ENCODE data around the gene SLC12A4.

SLC12A4 gene

DNA sequence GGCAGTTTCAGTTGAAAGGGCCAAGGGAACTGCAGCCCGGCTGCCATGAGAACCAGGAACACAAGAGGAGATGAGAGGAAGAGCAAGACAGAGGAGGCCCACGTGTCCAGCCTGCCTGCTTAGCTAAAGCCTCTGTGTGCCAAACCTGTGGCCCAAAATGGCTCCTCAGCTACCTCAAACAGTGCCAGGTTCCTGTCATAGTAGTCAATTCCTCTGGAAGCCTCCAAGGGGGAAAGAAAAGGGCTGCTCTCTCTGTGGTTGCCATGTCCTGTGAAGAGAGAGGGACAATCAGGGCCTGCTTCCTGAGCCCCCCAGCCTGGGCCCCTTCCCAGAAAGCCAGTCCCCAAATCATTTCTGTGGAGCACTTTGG, 5.2 kb downstream of the SLC12A4 start:
- Histone ChIP-seq H3K9me3 (ENCODE audit: control insufficient read depth, low read length) (no peaks in the 10 kb centered on the region), H3K27ac (ENCODE audit: insufficient read depth, low read length, poor library complexity, severe bottlenecking) (no peak overlapping the region), H3K4me3 (ENCODE audit: insufficient read depth, low read depth, low read length, poor library complexity, severe bottlenecking) (no peak overlapping the region), H3K4me1 (ENCODE audit: control insufficient read depth, insufficient read depth, low read length, poor library complexity, severe bottlenecking) (peaks cover 14% of the 10 kb centered on the region), H3K27me3 (replicated peaks; ENCODE audit: control insufficient read depth, insufficient read depth, low read length, poor library complexity, severe bottlenecking) (no peaks in the 10 kb centered on the region), H3K36me3 (ENCODE audit: control insufficient read depth, insufficient read depth, low read length) (peaks cover 7% of the 10 kb centered on the region)
- no peak for DNase-seq

DNA sequence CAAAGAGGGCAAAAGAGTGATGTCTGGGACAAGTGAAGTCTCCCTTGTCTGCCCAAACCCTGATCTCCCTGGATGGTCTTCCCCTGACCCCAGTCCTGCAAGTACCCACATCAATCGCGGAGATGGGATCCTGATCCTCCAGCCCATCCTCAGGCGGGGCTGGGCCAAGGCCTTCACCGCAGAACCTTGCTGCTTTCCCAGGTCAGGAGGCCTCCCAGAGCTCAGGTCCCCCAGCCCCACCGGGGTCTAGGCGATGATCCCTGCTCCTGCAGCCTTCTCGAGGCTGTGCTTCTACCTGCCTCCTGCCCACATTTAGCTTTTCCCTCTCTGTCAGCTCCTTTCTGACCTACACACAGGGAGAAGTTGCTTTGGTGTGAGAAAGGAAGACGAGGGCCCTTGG, 6.3 kb downstream of the SLC12A4 start:
- H3K27ac ChIP-seq (ENCODE audit: insufficient read depth, low read length, poor library complexity, severe bottlenecking), result no peak overlapping the region
- no peaks in the 10 kb centered on the region for H3K9me3 ChIP-seq (ENCODE audit: control insufficient read depth, low read length)
- peaks cover 4% of the 10 kb centered on the region for H3K4me1 ChIP-seq (ENCODE audit: control insufficient read depth, insufficient read depth, low read length, poor library complexity, severe bottlenecking)
- no peak overlapping the region for H3K4me3 ChIP-seq (ENCODE audit: insufficient read depth, low read depth, low read length, poor library complexity, severe bottlenecking)
- peaks cover 7% of the 10 kb centered on the region for H3K36me3 ChIP-seq (ENCODE audit: control insufficient read depth, insufficient read depth, low read length)
- H3K27me3 ChIP-seq (replicated peaks; ENCODE audit: control insufficient read depth, insufficient read depth, low read length, poor library complexity, severe bottlenecking), result no peaks in the 10 kb centered on the region
- no peak for DNase-seq

DNA sequence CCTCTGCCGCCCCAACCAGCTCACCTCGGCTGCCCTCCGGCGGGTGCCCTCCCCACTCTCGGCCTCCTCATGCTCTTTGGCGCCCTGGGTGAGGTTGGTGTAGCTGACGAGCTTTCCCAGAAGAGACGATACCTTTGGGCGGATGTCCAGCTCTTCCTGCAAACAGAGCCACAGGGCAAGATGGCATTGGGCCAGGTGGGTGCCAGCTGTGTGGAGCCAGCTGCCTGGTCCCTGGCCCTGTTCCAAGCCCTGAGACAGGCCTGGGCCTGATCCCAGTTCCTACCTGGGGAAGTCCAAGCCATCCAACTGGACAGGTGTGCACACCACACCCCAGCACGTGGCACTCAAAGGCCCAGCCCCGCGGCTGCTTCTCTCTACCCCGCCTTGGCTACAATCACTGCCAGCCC, 6.9 kb downstream of the SLC12A4 start:
- no peaks in the 10 kb centered on the region for H3K27me3 ChIP-seq (replicated peaks; ENCODE audit: control insufficient read depth, insufficient read depth, low read length, poor library complexity, severe bottlenecking)
- H3K27ac ChIP-seq (ENCODE audit: insufficient read depth, low read length, poor library complexity, severe bottlenecking), result no peak overlapping the region
- no peak overlapping the region for H3K4me3 ChIP-seq (ENCODE audit: insufficient read depth, low read depth, low read length, poor library complexity, severe bottlenecking)
- no peak for DNase-seq
- H3K9me3 ChIP-seq (ENCODE audit: control insufficient read depth, low read length), result no peaks in the 10 kb centered on the region
- H3K36me3 ChIP-seq (ENCODE audit: control insufficient read depth, insufficient read depth, low read length), result peaks cover 7% of the 10 kb centered on the region
- no peaks in the 10 kb centered on the region for H3K4me1 ChIP-seq (ENCODE audit: control insufficient read depth, insufficient read depth, low read length, poor library complexity, severe bottlenecking)

GRCh38 chr16:67959536-67960329, 8.7 kb downstream of the SLC12A4 start:
- Histone ChIP-seq H3K36me3 (ENCODE audit: control insufficient read depth, insufficient read depth, low read length) (peaks cover 7% of the 10 kb centered on the region), H3K27ac (ENCODE audit: insufficient read depth, low read length, poor library complexity, severe bottlenecking) (no peak overlapping the region), H3K4me3 (ENCODE audit: insufficient read depth, low read depth, low read length, poor library complexity, severe bottlenecking) (no peak overlapping the region), H3K4me1 (ENCODE audit: control insufficient read depth, insufficient read depth, low read length, poor library complexity, severe bottlenecking) (no peaks in the 10 kb centered on the region), H3K27me3 (replicated peaks; ENCODE audit: control insufficient read depth, insufficient read depth, low read length, poor library complexity, severe bottlenecking) (no peaks in the 10 kb centered on the region), H3K9me3 (ENCODE audit: control insufficient read depth, low read length) (no peaks in the 10 kb centered on the region)
- DNase-seq, result no peak

GRCh38 chr16:67957622-67958021, 10.8 kb downstream of the SLC12A4 start:
- no peak overlapping the region for H3K4me3 ChIP-seq (ENCODE audit: insufficient read depth, low read depth, low read length, poor library complexity, severe bottlenecking)
- no peaks in the 10 kb centered on the region for H3K4me1 ChIP-seq (ENCODE audit: control insufficient read depth, insufficient read depth, low read length, poor library complexity, severe bottlenecking)
- no peaks in the 10 kb centered on the region for H3K9me3 ChIP-seq (ENCODE audit: control insufficient read depth, low read length)
- H3K27ac ChIP-seq (ENCODE audit: insufficient read depth, low read length, poor library complexity, severe bottlenecking), result no peak overlapping the region
- no peaks in the 10 kb centered on the region for H3K27me3 ChIP-seq (replicated peaks; ENCODE audit: control insufficient read depth, insufficient read depth, low read length, poor library complexity, severe bottlenecking)
- DNase-seq, result no peak
- peaks cover 12% of the 10 kb centered on the region for H3K36me3 ChIP-seq (ENCODE audit: control insufficient read depth, insufficient read depth, low read length)

DNA sequence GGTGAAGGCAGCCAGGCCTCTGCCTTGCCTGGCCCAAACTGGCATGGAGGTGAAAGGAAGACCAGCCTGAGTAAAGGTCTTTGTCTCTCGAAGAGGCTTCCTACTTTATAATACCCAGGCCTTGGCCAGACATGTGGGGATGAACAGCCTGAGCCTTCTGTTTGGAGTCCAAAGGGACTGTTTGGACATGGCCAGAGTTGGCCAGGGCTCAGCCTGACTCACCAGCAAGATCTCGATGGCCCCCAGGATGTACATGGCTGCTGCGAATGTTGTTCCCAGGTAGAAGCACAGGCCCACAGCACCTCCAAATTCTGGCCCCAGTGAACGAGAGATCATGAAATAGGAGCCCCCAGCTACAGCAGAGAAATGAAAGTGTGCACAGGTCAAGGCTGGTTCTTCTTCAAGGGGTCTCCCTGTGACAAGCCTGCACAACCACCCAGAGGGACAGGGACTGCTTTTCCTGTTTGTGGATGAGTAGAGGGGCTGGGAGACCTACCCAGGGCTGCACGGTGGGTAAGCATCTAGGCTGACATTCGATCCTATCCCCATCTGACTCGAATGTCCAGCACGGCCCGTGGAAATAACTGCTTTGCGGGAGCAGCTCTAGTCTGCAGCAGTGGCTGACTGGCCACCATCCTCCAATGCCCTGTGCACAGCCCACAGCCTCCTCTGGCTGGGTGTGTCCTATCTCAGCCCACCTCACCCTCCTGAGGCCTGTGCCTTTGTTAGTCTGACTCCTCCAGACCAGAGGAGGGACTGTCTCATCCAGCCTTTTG, 13.8 kb downstream of the SLC12A4 start:
- Histone ChIP-seq H3K36me3 (ENCODE audit: control insufficient read depth, insufficient read depth, low read length) (peaks cover 10% of the 10 kb centered on the region), H3K27ac (ENCODE audit: insufficient read depth, low read length, poor library complexity, severe bottlenecking) (no peak overlapping the region), H3K4me1 (ENCODE audit: control insufficient read depth, insufficient read depth, low read length, poor library complexity, severe bottlenecking) (no peaks in the 10 kb centered on the region), H3K4me3 (ENCODE audit: insufficient read depth, low read depth, low read length, poor library complexity, severe bottlenecking) (no peak overlapping the region), H3K27me3 (replicated peaks; ENCODE audit: control insufficient read depth, insufficient read depth, low read length, poor library complexity, severe bottlenecking) (no peaks in the 10 kb centered on the region), H3K9me3 (ENCODE audit: control insufficient read depth, low read length) (no peaks in the 10 kb centered on the region)
- no peak for DNase-seq

GRCh38 chr16:67953641-67954375, 14.6 kb downstream of the SLC12A4 start:
- no peak overlapping the region for H3K4me3 ChIP-seq (ENCODE audit: insufficient read depth, low read depth, low read length, poor library complexity, severe bottlenecking)
- H3K27ac ChIP-seq (ENCODE audit: insufficient read depth, low read length, poor library complexity, severe bottlenecking), result no peak overlapping the region
- no peaks in the 10 kb centered on the region for H3K4me1 ChIP-seq (ENCODE audit: control insufficient read depth, insufficient read depth, low read length, poor library complexity, severe bottlenecking)
- H3K27me3 ChIP-seq (replicated peaks; ENCODE audit: control insufficient read depth, insufficient read depth, low read length, poor library complexity, severe bottlenecking), result no peaks in the 10 kb centered on the region
- no peak for DNase-seq
- H3K9me3 ChIP-seq (ENCODE audit: control insufficient read depth, low read length), result no peaks in the 10 kb centered on the region
- H3K36me3 ChIP-seq (ENCODE audit: control insufficient read depth, insufficient read depth, low read length), result peaks cover 11% of the 10 kb centered on the region

DNA sequence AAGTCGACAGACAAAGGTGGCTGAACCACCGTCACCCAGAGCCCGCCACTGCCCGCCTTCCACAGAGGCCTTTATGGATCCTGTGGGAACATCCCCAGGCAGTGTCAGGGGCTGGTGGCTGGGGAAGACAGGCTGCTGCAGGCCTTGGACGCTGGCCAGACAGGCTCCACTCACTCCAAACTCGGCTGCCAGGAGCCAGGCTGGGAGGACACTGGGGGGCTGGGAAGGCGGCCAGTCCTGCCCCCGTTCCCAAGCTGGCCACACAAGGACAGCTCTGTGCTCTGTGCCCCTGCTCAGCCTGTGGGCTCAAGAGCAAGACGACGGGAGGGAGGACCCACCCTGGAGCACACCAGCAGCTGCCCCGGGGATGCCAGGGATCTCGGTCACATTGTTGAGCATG, 17.0 kb downstream of the SLC12A4 start:
- Histone ChIP-seq H3K4me1 (ENCODE audit: control insufficient read depth, insufficient read depth, low read length, poor library complexity, severe bottlenecking) (no peaks in the 10 kb centered on the region), H3K27ac (ENCODE audit: insufficient read depth, low read length, poor library complexity, severe bottlenecking) (no peak overlapping the region), H3K9me3 (ENCODE audit: control insufficient read depth, low read length) (no peaks in the 10 kb centered on the region), H3K27me3 (replicated peaks; ENCODE audit: control insufficient read depth, insufficient read depth, low read length, poor library complexity, severe bottlenecking) (no peaks in the 10 kb centered on the region), H3K36me3 (ENCODE audit: control insufficient read depth, insufficient read depth, low read length) (peaks cover 15% of the 10 kb centered on the region), H3K4me3 (ENCODE audit: insufficient read depth, low read depth, low read length, poor library complexity, severe bottlenecking) (no peak overlapping the region)
- no peak for DNase-seq

DNA sequence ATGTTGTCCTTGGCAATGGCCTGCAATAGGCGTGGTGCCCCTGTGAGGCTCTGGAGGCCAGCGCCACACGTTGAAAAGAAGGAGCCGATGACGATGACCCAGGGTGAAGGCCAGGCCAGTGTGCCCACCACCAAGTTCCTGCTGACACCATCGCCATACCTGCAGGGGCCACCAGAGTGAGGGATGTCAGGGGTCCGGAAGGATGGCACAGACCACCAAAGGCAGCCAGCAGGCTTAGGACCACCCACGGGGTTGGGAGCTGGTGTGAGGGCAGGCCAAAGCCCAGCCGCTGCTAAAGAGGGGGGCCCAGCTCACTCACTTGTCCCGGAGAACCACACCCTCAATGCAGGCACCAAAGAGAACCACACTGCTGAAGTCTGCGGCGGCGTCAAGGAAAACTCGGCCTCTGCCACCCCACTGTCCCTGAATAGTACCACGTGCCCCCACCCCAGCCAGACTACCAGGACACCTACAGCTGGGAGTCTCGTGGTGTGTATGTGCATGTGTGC, 18.0 kb downstream of the SLC12A4 start:
- Histone ChIP-seq H3K9me3 (ENCODE audit: control insufficient read depth, low read length) (no peaks in the 10 kb centered on the region), H3K4me3 (ENCODE audit: insufficient read depth, low read depth, low read length, poor library complexity, severe bottlenecking) (no peak overlapping the region), H3K27ac (ENCODE audit: insufficient read depth, low read length, poor library complexity, severe bottlenecking) (no peak overlapping the region), H3K36me3 (ENCODE audit: control insufficient read depth, insufficient read depth, low read length) (peaks cover 24% of the 10 kb centered on the region), H3K4me1 (ENCODE audit: control insufficient read depth, insufficient read depth, low read length, poor library complexity, severe bottlenecking) (no peaks in the 10 kb centered on the region), H3K27me3 (replicated peaks; ENCODE audit: control insufficient read depth, insufficient read depth, low read length, poor library complexity, severe bottlenecking) (no peaks in the 10 kb centered on the region)
- no peak for DNase-seq

Measured in effector memory CD4-positive, alpha-beta T cell (primary cell).